GM20431 (cell line): ENCODE measurements around the gene DCN.
"Not testable (repeated sequence)": the region's sequence is repeated elsewhere in the genome, so short reads cannot be mapped to it uniquely, and the experiment has no call there.

Experiments used
- in situ Hi-C: fragments of 300-500 bp; cut with MseI, MboI; formaldehyde crosslinking; loops from one replicate; pipeline ENCODE4 v1.15.0; 2020; ENCODE audit warnings: low sequenced_read_pairs; ENCODE audit not compliant: unreplicated experiment

The DCN gene, protein sequence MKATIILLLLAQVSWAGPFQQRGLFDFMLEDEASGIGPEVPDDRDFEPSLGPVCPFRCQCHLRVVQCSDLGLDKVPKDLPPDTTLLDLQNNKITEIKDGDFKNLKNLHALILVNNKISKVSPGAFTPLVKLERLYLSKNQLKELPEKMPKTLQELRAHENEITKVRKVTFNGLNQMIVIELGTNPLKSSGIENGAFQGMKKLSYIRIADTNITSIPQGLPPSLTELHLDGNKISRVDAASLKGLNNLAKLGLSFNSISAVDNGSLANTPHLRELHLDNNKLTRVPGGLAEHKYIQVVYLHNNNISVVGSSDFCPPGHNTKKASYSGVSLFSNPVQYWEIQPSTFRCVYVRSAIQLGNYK

DNA sequence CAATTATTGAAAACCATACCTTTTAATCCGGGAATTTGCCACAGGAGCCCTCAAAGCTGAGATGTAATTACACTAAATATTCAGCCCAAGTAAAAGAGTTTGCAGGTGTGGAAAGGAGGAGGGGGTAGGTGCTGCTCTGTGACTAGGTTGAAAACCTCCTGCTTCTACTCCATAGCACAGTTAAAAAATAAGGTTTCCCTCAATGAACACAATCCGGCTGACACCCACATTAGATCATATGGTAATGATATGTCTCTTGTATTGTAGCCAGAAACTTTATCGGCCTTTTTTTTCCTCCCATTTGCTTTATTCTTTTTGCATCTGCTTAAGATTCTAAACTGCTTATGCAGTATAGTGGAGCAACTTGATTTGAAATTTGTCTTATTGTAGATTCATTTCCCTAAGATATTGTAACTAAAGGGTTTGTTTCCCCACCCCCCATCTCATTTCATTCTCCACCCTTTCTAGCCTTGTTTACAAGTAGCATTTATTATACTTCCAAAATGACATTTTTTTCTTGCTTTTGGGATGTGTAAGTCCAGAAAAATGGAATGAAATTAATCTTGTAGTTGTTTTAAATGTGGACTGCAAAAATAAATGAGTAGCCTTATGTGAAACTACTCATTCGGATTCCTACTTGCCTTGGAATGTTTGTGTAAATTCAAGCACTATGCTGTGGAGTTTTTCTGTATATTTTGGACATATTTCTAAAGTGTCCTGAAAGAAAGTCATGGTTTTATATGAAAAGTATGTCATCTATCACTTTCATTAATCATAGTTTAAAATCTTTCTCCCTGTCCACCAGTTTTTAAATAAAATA is at the start of gene DCN:
Gene DCN (minus strand): TSS at position 182 of the 820 bp plus-strand sequence. CDS start 4,265 bp downstream, outside the sequence.
- in situ Hi-C loops = no loop called here

DNA sequence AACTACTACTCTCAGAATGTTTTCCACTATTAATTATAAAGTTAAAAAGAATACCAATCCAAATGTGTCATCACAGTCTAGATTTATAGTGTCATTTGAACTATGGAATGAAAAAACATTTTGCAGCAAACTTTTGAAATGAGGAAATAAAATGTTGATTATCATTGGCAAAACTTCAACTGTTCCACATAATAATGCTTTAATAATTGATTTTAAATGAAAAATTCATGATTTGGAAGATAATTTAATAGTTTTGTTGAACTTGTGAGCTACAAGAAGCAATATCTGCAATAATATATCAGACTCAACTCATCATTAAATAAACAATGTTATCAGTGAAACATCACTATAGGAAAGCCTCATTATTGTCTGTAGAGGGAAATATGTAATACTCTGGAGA is 48.2 kb upstream of the DCN start:
- in situ Hi-C loops = no loop called here

DNA sequence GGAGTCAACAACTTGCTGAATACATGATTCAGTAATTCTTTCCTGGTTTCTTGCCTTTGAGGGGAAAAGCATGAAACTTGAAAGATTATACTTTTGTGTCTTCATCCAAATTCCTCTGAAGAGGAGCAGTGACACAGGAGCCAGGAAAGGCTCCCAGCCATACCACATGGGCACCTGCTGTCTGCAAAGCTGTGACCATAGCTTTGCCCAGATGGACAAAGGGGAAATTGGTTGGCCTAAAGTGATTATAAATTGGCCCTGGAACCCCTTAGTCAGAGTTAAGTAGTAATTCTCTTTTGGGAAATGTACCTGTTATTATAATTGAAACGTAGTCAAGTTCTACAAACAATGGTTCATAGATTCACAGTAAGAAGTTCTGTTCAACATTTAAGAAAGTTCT is 44.3 kb upstream of the DCN start:
- in situ Hi-C loops = no loop called here

DNA sequence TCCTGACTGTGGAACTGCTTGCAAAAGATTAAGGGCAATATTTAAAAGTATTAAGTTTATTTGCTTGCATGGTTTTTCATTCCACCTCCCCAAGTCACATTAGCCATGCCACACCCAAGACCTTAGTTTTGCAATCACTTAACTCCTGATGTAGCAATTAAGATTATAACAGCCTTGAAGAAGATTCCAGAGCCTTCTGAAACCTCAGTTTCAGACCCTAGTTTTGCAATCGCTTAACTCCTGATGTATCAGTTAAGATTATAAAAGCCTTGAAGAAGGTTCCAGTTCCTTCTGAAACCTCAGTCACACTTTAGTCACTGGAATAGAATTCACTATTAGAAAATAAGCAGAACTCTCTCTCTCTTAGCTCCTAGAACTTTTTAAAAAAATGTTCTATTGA is 42.7 kb upstream of the DCN start:
- in situ Hi-C loops = no loop called here

DNA sequence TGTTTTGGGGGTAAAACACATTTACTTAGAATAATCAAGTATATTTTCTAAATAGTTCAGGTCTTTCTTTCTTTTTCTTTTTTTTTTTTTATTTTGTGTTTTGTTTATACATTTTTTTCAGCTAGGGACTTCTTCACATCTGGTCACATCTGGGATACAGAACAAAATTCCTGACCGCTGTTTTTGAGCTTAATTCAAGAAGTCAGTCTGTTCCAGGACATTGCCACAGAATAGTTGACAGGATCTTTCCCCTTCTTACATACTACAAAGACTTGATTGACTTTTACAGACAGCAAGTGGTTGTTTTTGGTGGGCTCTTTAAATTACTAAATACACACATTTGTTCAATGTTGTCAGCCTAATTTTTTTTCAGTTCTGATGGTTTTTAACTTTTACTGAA is 41.8 kb upstream of the DCN start:
- in situ Hi-C loops = no loop called here

DNA sequence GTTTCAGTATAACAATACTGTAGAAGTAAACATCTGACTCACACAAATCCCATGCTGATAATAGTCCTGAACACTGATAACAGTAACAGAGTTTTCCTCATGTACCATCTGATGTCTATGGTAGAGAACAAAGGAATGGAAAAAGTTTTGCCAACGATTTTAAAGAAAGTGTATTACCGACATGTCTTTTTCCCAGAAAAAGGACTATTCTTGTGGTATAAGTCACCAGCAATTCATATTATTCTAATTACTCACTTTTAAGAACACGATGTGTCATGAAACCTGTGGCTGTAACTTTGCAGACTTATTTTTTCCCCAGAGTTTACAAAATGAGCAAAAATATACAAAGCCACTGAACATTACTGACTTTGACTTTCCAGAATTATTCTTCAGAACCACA is 40.1 kb upstream of the DCN start:
- in situ Hi-C loops = no loop called here

DNA sequence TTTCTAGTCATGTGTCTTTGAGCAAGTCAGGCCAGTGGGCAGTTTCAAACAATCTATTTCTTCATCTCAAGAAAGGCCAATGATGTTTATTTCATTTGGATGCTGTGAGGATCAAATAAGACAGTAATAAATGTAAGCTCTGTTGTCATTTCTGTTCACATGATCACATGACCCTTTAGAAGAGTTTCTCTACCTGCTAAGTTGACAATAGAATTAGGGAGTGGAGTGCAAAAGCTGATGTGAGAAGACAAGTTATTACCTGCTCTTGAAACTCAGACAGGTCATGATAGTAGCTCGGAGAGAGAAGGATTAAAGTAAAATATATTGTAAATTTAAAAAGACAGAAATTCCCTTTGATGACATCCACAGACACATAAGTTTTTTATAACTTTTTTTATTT is 37.3 kb upstream of the DCN start:
- in situ Hi-C loops = no loop called here

DNA sequence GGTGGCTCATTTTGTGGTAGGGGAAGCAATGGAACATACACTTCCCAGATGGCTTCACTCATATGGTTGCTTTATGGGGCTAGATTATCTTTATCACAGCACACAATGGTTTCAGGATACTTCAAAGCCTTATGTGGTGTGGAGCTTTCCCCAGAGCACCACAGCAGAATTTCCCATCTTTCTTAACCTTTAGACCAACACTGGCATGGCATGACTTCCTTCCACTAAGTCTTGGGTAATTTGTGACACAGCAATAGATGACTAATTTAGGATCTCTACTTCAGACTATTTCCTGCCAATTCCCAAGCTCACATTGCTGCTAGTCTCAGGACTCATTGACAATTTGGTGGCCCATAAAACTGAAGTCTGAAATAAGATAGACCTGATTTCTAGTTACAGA is 36.9 kb upstream of the DCN start:
- in situ Hi-C loops = no loop called here

DNA sequence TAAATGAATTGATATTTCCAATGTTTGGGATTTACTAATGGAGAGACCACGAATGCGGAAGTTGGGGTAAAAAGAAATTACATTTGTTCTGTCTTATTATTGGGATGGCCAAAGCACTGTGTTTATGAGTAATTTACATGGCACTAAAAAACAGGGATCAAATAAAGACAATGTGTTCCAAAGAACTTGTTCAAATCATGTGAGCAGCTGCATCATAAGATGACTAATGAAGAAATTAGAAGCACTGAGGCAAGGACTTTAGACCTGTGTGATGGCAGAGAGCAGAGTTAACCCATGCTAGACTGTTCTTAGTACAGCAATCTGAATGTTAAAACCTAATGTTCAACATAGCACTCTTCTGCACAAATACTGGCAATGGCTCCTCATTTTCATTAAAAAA is 34.3 kb upstream of the DCN start:
- in situ Hi-C loops = no loop called here

DNA sequence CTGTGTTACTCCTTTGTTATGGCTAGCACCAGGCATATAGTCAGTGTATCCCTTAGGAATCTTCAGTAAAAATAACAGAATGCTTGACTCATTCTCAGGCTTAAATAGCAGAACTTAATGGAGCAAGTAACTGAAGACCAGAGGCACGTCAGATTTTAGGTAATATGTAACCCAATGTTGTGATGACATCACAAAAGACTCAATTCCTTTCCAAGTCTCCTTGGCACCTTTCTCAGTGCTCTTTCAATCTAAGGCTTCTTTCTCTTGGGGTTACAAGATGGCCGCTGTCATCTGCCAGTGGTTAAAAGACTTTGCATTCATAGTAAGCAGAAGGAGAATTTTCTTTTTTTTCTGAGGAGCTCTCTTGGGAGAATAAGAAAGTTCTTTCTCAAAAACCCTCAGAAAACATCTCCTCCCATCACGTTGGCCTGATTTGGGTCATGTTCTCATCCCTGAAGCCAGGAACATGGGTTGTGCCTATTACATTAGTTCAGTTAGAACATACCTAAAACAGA is 33.4 kb upstream of the DCN start:
- in situ Hi-C loops = no loop called here

DNA sequence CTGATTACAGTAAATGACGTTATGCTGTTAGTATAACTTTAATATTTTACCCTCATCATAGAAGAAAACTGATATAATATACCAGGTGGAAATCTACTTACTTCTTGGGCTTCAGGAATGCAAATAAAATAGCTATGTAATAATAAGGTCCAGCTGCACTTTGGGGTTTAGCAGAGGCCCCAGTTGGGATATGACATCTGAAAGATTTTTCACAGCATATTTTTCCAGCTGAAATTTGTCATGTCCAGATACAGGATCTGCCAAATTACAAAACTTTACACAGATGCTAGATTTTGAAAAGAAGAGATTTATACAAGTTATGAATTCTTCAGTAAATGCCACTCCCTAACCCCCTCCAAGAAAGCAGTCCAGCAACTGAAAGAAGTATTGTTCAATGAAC is 29.2 kb upstream of the DCN start:
- in situ Hi-C loops = no loop called here

DNA sequence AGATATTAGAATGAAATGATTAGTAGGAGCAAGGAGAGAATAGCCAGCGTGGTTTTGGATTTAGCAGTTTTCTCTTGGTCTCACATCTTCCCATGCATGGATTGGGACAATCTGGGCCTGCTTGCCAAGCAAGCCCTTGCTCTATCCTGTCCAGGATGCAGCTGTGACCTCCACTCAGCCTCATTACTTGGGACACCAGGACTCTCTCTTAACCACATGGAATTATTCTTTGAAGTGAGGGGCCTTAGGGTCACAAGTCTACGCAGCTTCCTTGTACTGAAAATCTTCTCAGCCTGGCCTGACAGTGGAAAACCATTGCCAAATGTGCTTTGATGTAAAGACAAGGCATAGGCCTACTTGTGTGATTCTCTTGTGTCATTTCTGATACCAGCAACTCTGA is 28.0 kb upstream of the DCN start:
- in situ Hi-C loops = no loop called here

DNA sequence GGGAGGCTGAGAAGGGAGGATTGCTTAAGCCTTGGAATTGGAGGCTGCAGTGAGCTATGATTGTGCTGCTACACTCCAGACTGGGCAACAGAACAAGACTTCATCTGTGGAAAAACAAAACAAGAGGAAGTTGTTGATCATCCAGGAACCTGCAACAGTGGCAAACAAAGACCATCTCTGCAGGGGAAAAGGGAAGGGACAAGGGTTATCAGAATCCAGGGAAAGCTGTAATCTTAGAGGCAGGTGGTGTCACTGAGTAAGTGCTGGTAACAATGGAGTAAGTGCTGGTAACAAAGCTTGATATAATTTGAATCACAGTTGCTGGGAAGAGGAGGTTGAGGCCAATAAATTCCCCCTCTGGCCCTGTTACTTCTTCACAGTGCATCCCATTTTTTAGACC is 27.5 kb upstream of the DCN start:
- in situ Hi-C loops = no loop called here

DNA sequence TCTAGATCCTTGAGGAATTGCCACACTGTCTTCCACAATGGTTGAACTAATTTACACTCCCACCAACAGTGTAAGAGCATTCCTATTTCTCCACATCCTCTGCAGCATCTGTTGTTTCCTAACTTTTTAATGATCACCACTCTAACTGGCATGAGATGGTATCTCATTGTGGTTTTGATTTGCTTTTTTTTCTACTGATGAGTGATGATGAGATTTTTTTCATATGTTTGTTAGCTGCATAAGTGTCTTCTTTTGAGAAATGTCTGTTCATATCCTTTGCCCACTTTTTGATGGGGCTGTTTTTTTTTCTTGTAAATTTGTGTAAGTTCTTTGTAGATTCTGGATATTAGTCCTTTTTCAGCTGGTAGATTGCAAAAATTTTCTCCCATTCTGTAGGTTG is 24.7 kb upstream of the DCN start:
- in situ Hi-C loops = not testable (repeated sequence)

DNA sequence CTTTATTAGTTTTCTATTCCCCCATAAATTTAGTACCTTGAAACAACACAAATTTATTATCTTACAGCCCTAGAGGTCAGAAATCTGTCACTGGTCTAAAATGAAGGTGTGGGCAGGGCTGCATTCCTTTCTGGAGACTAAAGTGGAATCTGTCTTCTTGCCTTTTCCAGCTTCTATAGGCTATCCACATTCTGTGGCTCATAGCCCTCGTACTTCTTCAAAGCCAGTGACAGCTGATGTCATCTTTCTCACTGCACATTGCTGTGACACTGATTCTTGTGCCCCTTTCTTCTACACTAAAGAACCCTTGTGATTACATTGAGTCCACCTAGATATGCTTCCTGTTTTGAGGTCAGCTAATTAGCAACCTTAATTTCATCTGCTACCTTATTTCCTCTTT is 23.2 kb upstream of the DCN start:
- in situ Hi-C loops = no loop called here

DNA sequence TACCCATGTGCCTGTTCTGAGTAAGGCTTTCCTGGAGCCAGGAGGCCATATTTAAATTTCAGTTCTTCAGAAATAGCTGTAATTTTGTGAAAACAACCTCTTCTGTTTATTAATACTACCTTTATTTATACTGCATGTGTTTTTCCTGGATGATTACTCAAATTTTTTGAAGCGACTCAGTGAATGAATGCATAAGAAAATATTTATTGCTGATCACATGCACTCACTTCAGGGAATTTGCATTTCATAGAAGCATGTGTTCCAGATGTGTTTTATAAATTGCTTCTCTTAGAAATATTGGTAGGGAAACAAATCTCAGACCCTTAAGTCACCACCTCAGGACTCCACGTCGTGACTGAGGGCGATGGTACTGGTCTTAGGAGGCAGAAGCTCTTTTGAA is 21.8 kb upstream of the DCN start:
- in situ Hi-C loops = no loop called here

DNA sequence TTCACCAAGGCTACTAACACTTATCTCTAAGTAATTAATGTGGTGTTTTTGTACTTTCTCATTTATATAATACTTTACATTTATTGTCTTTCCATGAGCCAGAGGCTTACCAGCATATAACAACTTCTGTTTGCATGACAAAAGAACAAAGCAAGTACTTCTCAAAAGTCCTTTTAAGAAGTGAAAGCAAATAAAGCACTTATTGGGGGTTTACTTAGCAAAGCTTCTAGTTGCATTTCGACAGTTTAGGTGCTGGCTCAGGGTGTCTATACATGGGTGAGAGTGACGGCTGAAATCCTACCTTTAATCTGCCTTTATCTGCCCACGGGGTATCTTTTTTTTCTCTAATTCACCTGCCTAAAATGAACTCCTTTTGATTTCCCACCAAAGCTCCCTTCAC is 21.0 kb upstream of the DCN start:
- in situ Hi-C loops = no loop called here

DNA sequence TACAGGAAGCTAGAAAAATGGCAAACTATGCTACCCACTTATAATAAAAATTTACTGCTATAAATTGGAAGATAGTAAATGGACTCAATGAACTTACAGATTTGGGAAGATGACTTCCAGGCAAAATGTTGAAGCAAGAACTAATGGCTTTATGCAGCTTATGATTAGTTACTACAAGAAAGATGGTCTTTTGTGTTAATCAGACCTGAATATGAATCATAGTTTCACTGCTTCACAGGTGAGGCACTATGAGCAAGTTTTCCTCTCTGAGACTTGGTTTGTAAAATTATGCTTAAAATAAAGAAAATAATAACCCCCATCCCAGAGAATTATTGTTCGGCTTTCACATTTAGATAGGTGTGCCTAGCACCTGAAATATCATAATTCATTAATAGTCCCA is 19.8 kb upstream of the DCN start:
- in situ Hi-C loops = no loop called here

DNA sequence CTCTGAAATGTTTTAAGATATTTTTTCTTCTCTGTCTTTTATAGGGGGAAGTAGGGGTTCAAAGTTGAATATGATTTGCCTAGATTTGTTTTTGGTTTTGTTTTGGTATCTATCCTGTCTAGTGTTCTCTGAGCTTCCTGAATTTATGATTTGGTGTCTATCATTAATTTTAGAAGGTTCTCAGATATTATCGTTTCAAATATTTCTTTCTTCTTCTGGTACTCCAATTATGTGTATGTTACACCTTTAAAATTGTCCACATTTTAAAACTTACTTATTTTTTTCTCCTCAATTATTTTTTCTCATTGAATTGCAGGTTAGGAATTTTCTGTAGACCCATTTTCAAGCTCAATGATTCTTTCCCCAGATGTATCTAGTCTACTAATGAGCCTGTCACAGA is 13.8 kb upstream of the DCN start:
- in situ Hi-C loops = no loop called here

DNA sequence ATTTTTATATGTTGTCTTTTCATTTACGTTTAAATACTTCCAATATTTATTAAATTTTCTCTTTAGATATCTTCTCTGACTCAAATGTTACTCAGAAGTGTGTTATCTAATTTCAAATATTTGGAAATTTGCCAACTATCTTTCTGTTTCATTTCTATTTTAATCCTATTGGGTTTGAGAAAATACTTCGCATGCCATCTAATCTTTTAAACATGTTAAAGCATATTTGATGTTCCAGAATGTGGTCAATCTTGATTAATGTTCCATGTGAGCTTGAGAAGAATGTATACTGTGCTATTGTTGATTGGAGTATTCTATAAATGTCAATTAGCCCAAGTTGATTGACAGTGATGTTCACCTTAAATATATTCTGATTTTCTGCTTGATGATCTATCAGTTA is 11.9 kb upstream of the DCN start:
- in situ Hi-C loops = no loop called here

DNA sequence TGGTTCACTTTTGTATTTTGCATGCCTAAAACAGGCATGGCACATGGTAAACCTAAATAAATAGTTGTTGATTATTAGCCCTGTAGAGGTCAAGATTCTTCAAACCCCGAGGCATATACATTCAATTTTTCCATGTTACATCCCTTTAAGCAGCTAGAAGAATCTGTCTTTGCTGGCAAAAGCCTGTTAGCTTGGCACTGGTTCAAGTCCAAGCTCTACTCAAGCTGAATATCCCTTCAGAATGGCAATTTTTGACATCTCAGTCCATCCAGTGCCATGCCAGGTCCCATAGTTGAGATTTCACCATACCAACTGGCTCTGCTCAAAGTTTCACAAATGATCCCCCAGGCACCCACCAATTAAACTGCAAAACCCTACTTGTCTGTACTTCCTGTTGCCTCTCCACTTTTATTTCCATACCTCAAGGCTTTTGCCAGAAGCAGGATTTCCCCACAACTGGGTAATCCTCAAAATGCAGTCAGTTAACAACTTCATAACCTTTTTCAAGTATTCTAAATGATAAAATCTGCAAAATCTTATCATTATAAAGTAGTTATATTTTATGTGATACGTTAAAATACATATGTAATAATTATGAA is 9.0 kb upstream of the DCN start:
- in situ Hi-C loops = no loop called here
